Keratinocyte (primary cell): ENCODE results near the gene NKX2-4. TPM values are rescaled to one million over a fixed set of nuclear protein-coding genes. Genes with fewer than 3 reads are reported as not detected.

ENCODE experiments used
- DNase-seq: peaks from one replicate; pipeline ENCODE4 v3.0.0-alpha.2; 2011; ENCODE audit warnings: low read depth, missing footprints, low spot score
- FAIRE-seq: peaks from 2 replicates; lab custom pipeline; 2011; peaks lifted over from hg19 to GRCh38; lab: Jason Lieb, UNC
- H2AFZ ChIP-seq: 2 replicates; pipeline ENCODE4 v1.6.0; 2012; ENCODE audit warnings: low read length, control low read depth, inconsistent platforms; ENCODE audit not compliant: control insufficient read depth
- H3K27ac ChIP-seq: 2 replicates; pipeline ENCODE4 v1.5.1; 2011; ENCODE audit warnings: low read length; ENCODE audit not compliant: control insufficient read depth, insufficient read depth
- H3K27me3 ChIP-seq: 3 replicates; pipeline ENCODE4 v1.6.0; 2011; ENCODE audit warnings: low read length; ENCODE audit not compliant: control insufficient read depth, insufficient read depth; ENCODE audit errors: extremely low read depth
- H3K36me3 ChIP-seq, 2 experiments: 2 replicates in 1 of 2; 3 replicates in 1 of 2; pipeline ENCODE4 v1.5.1; 2011; ENCODE audit warnings: low read length in 2 of 2, mild to moderate bottlenecking in 1 of 2; ENCODE audit not compliant: control insufficient read depth in 2 of 2, insufficient read depth in 2 of 2; ENCODE audit errors: extremely low read depth in 1 of 2
- H3K4me1 ChIP-seq: 3 replicates; pipeline ENCODE4 v1.5.1; 2011; ENCODE audit warnings: low read length; ENCODE audit not compliant: control insufficient read depth, insufficient read depth; ENCODE audit errors: extremely low read depth
- H3K4me2 ChIP-seq: 3 replicates; pipeline ENCODE4 v1.6.0; 2011; ENCODE audit warnings: low read depth, low read length; ENCODE audit not compliant: control insufficient read depth, insufficient read depth; ENCODE audit errors: extremely low read depth
- H3K4me3 ChIP-seq, 3 experiments: fragments of 200-600 bp in 1 of 3; sonication (generic) in 1 of 3; 2 replicates in 2 of 3; 3 replicates in 1 of 3; pipeline ENCODE4 v1.5.1; 2011 to 2016; ENCODE audit warnings: low read length in 3 of 3, mild to moderate bottlenecking in 3 of 3, control low read depth in 2 of 3, inconsistent platforms in 1 of 3, low read depth in 1 of 3, mixed read lengths in 1 of 3, mixed run types in 1 of 3, moderate library complexity in 1 of 3; ENCODE audit not compliant: control insufficient read depth in 2 of 3, insufficient read depth in 2 of 3; ENCODE audit errors: extremely low read depth in 1 of 3
- H3K79me2 ChIP-seq: 2 replicates; pipeline ENCODE4 v1.6.0; 2012; ENCODE audit warnings: low read length; ENCODE audit not compliant: control insufficient read depth, insufficient read depth
- H3K9ac ChIP-seq: 3 replicates; pipeline ENCODE4 v1.6.0; 2011; ENCODE audit warnings: low read length; ENCODE audit not compliant: control insufficient read depth, insufficient read depth; ENCODE audit errors: extremely low read depth
- H3K9me1 ChIP-seq: 3 replicates; pipeline ENCODE4 v1.6.0; 2011; ENCODE audit warnings: low read length; ENCODE audit not compliant: control insufficient read depth, insufficient read depth; ENCODE audit errors: extremely low read depth
- H3K9me3 ChIP-seq: 2 replicates; pipeline ENCODE4 v1.5.1; 2012; ENCODE audit warnings: low read depth, low read length; ENCODE audit not compliant: control insufficient read depth
- H4K20me1 ChIP-seq: 3 replicates; pipeline ENCODE4 v1.6.0; 2011; ENCODE audit warnings: low read length; ENCODE audit not compliant: control insufficient read depth, insufficient read depth; ENCODE audit errors: extremely low read depth
- EZH2 ChIP-seq: IDR thresholded peaks from one replicate; pipeline ENCODE4 v1.6.1; 2012; ENCODE audit warnings: inconsistent platforms, mild to moderate bottlenecking, low read length, moderate library complexity
- dilution Hi-C: fragments of 300-500 bp; cut with MboI; formaldehyde crosslinking; loops from one replicate; pipeline ENCODE4 v1.7.0; 2020; ENCODE audit warnings: low sequenced_read_pairs; ENCODE audit not compliant: extremely low pct_ligation_motif_present
- polyA plus RNA-seq, 5 experiments: library from polyadenylated mRNA; depleted of rRNA in 3 of 5; stranded (reverse) in 3 of 5; stranded (forward) in 1 of 5; unstranded in 1 of 5; fragments of >200 nt; gene quantifications; 1 replicate in 1 of 5; 2 replicates in 3 of 5; 3 replicates in 1 of 5; pipeline versions ENCODE4 v1.2.1 to v1.2.3, GENCODE V29; 2011 to 2012; ENCODE audit warnings: missing spikeins in 2 of 5, low read depth in 1 of 5, low replicate concordance in 1 of 5
- TF ChIP-seq, protein P1 (sequence below), 3 experiments: IDR thresholded peaks in 1 of 3; conservative IDR thresholded peaks in 1 of 3; optimal IDR thresholded peaks in 1 of 3; 2 replicates in 2 of 3; 3 replicates in 1 of 3; pipeline versions ENCODE3 to v1.5.1; 2011; ENCODE audit warnings: low read length in 3 of 3, mild to moderate bottlenecking in 3 of 3, moderate library complexity in 2 of 3, control low read depth in 1 of 3, inconsistent platforms in 1 of 3; ENCODE audit not compliant: insufficient read depth in 2 of 3; ENCODE audit errors: extremely low read depth in 1 of 3

Gene NKX2-4
- polyA plus RNA-seq, 1 donor (not counting 4 experiments of a cell fraction or from before 2014, with no cell fraction given), result not detected

DNA sequence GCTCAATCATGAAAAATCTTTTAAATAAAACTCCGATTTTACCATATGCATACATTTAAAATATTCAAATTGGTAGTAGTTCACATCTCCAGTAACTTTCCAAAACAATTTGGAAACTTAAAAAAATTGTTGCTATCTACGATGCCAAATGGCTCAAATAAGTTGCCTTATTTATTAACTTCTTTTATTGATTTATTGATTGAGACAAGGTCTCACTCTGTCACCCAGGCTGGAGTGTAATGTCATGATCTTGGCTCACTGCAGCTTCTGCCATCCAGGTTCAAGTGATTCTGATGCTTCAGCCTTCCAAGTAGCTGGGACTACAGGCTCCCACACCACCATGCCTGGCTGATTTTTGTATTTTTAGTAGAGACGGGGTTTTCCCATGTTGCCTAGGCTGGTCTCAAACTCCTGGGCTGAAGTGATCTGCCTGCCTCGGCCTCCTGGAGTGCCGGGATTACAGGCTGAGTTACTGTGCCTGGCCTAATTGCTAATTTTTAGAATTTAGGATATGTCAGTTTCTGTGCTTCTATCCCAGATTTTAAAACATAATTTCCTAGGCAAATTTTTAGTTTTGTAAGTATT, 12.9 kb downstream of the NKX2-4 start:
- dilution Hi-C loops, result loop anchor here (10.0 kb wide), 1 partner anchor 60 kb away; no protein-coding TSS in a partner anchor
- no peak overlapping the region for H3K27ac ChIP-seq
- no peak overlapping the region for H2AFZ ChIP-seq
- no peak overlapping the region for H3K9ac ChIP-seq
- no peak for DNase-seq
- H3K4me3 ChIP-seq, result no peak overlapping the region
- H3K9me1 ChIP-seq, result no peaks in the 10 kb centered on the region
- no peak for FAIRE-seq
- no peaks in the 10 kb centered on the region for H4K20me1 ChIP-seq
- peaks cover 2 to 23% of the 10 kb centered on the region in 2 experiments for H3K36me3 ChIP-seq
- no peak for TF ChIP-seq EZH2
- TF ChIP-seq, protein P1, sequence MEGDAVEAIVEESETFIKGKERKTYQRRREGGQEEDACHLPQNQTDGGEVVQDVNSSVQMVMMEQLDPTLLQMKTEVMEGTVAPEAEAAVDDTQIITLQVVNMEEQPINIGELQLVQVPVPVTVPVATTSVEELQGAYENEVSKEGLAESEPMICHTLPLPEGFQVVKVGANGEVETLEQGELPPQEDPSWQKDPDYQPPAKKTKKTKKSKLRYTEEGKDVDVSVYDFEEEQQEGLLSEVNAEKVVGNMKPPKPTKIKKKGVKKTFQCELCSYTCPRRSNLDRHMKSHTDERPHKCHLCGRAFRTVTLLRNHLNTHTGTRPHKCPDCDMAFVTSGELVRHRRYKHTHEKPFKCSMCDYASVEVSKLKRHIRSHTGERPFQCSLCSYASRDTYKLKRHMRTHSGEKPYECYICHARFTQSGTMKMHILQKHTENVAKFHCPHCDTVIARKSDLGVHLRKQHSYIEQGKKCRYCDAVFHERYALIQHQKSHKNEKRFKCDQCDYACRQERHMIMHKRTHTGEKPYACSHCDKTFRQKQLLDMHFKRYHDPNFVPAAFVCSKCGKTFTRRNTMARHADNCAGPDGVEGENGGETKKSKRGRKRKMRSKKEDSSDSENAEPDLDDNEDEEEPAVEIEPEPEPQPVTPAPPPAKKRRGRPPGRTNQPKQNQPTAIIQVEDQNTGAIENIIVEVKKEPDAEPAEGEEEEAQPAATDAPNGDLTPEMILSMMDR (optimal IDR thresholded peaks at IDR 0.05 in 1 of 3, IDR thresholded peaks at IDR 0.05 in 1 of 3, conservative IDR thresholded peaks at IDR 0.05 in 1 of 3; ENCODE audit: extremely low read depth in 1 of 3, insufficient read depth in 2 of 3, low read length in 3 of 3), result no peak
- no peaks in the 10 kb centered on the region for H3K9me3 ChIP-seq
- H3K27me3 ChIP-seq, result no peaks in the 10 kb centered on the region
- no peak overlapping the region for H3K4me2 ChIP-seq
- no peaks in the 10 kb centered on the region for H3K4me1 ChIP-seq
- no peaks in the 10 kb centered on the region for H3K79me2 ChIP-seq

DNA sequence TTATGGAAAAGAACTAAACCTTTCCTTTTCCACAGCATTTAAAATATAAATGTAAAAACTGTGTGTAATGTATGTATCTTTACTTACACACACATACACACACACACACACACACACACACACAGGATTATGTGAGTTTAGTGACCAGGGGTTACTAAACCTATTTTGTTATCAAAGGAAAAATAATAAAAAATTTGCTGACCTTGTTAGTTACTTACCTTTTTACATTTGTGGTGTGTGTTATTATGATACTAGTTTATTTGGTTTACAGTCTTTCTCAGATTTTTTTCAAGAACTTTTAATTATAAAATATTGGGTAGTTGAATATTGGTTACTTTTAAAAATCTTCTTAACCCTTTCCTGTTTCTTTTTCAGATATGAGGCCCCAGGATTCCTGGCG, 15.7 kb downstream of the NKX2-4 start:
- no peak overlapping the region for H3K4me3 ChIP-seq
- no peaks in the 10 kb centered on the region for H4K20me1 ChIP-seq
- no peaks in the 10 kb centered on the region for H3K9me3 ChIP-seq
- no peak for DNase-seq
- TF ChIP-seq, protein P1 (optimal IDR thresholded peaks at IDR 0.05 in 1 of 3, IDR thresholded peaks at IDR 0.05 in 1 of 3, conservative IDR thresholded peaks at IDR 0.05 in 1 of 3; ENCODE audit: extremely low read depth in 1 of 3, insufficient read depth in 2 of 3, low read length in 3 of 3), result no peak
- TF ChIP-seq EZH2, result no peak
- H3K9ac ChIP-seq, result no peak overlapping the region
- FAIRE-seq, result no peak
- no peak overlapping the region for H3K27ac ChIP-seq
- peaks cover 4% of the 10 kb centered on the region for H3K79me2 ChIP-seq
- H3K27me3 ChIP-seq, result no peaks in the 10 kb centered on the region
- no peak overlapping the region for H3K4me2 ChIP-seq
- no peak overlapping the region for H2AFZ ChIP-seq
- no peaks in the 10 kb centered on the region for H3K9me1 ChIP-seq
- H3K4me1 ChIP-seq, result no peaks in the 10 kb centered on the region
- dilution Hi-C loops, result loop anchor here (10.0 kb wide), 1 partner anchor 57 kb away; no protein-coding TSS in a partner anchor
- H3K36me3 ChIP-seq, result peaks cover 2 to 17% of the 10 kb centered on the region in 2 experiments
